ENCODE measurements around the gene FARP2. TPM values are rescaled to one million over a fixed set of nuclear protein-coding genes. Genes with fewer than 3 reads are reported as not detected.
A peak's percentile ranks its signal among the peaks of the same experiment; 100 is the strongest.

Gene FARP2, protein sequence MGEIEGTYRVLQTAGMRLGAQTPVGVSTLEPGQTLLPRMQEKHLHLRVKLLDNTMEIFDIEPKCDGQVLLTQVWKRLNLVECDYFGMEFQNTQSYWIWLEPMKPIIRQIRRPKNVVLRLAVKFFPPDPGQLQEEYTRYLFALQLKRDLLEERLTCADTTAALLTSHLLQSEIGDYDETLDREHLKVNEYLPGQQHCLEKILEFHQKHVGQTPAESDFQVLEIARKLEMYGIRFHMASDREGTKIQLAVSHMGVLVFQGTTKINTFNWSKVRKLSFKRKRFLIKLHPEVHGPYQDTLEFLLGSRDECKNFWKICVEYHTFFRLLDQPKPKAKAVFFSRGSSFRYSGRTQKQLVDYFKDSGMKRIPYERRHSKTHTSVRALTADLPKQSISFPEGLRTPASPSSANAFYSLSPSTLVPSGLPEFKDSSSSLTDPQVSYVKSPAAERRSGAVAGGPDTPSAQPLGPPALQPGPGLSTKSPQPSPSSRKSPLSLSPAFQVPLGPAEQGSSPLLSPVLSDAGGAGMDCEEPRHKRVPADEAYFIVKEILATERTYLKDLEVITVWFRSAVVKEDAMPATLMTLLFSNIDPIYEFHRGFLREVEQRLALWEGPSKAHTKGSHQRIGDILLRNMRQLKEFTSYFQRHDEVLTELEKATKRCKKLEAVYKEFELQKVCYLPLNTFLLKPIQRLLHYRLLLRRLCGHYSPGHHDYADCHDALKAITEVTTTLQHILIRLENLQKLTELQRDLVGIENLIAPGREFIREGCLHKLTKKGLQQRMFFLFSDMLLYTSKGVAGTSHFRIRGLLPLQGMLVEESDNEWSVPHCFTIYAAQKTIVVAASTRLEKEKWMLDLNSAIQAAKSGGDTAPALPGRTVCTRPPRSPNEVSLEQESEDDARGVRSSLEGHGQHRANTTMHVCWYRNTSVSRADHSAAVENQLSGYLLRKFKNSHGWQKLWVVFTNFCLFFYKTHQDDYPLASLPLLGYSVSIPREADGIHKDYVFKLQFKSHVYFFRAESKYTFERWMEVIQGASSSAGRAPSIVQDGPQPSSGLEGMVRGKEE
- total RNA-seq: 100 to 1,000 TPM in 2 of 4 donors, 10 to 100 TPM in 2; 70.0 to 185 (median 95.5) TPM

DNA sequence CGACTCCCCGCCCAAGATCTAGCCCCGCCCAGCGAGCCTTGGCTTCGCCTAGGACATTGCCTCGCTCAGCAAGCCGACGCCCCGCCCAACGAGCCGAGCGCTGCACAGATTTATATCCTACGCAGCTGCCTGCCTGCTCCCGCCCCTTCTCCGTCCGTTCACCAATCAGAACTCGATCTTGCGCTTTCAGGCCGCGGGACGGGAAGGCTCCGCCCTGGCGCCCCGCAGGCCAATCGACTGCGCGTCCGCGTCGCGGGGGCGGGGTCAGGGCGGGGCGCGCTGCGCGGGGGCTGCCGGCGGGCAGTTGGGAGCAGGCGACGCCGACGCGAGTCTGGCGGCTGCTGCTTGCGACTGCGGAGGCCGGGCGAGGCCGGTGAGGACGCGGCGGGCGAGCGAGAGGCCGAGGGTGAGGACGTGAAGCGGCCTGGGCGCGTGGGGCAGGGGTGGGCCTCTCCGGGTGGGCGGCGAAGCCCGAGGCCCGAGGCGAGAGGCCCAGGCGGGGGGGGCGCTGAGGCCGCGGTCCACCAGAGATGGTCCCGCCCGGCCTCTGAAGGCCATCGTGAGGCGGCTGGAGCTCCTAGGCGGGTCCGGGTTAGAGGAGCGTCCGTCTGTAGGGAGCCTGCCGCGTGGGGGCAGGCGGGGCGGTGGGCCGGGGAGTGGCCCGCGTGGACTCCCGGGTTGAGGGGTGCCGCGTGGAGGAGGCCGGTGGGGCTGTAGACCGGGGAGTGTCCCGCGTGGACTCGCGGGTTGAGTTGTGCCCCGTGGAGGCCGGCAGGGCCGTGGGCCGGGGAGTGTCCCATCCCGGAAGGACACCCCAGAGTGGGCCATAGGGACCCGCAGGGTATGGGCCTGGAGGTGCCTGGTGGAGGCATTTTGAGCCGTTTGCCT lies at the start of gene FARP2:
Gene FARP2, plus strand, starts transcription at position 303 of the 888 bp plus-strand sequence. CDS start 16,823 bp downstream, outside the sequence.
- DNase-seq (ENCODE audit: low spot score in 2 of 2): peak; percentile 100
- no peaks in the 10 kb centered on the region for H3K27me3 ChIP-seq
- peak within 1 kb of the TSS; percentile 83 for H3K27ac ChIP-seq
- no peaks in the 10 kb centered on the region for H3K9me3 ChIP-seq
- H3K36me3 ChIP-seq: peaks cover 24% of the 10 kb centered on the region
- peaks cover 37% of the 10 kb centered on the region for H3K4me1 ChIP-seq
- TF ChIP-seq POLR2AphosphoS5 (IDR thresholded peaks at IDR 0.05): peak in 1 of 3 donors; percentile 33
- TF ChIP-seq EP300 (IDR thresholded peaks at IDR 0.05): no peak
- peak; percentile 60 to 70 for TF ChIP-seq POLR2A (IDR thresholded peaks at IDR 0.05)
- WGBS: 1% methylated on average over 56 of the region's 101 CpGs
- peak within 1 kb of the TSS; percentile 59 for H3K4me3 ChIP-seq

DNA sequence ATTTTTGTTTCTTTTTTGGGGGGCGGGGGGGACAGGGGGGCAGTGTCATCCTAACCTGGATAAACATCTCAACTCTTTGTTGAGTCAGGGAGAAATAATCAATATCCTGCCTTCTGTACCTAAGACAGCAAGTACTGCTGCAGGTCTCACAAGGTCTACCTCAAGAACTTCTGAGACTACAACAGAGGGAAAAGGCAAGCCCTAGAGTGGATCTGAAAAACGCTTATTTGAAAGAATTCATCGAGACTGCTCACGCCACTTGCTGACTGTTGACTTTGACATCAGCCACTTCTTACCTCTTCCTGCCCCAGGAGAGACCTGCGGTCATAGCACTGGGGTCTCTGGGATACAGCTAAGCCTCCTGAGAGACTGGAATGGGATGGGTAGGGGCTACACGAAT lies 49.0 kb upstream of the FARP2 start:
- WGBS: 86% methylated on average over 6 of the region's 6 CpGs
- no peak overlapping the region for H3K27ac ChIP-seq
- TF ChIP-seq, protein P1, sequence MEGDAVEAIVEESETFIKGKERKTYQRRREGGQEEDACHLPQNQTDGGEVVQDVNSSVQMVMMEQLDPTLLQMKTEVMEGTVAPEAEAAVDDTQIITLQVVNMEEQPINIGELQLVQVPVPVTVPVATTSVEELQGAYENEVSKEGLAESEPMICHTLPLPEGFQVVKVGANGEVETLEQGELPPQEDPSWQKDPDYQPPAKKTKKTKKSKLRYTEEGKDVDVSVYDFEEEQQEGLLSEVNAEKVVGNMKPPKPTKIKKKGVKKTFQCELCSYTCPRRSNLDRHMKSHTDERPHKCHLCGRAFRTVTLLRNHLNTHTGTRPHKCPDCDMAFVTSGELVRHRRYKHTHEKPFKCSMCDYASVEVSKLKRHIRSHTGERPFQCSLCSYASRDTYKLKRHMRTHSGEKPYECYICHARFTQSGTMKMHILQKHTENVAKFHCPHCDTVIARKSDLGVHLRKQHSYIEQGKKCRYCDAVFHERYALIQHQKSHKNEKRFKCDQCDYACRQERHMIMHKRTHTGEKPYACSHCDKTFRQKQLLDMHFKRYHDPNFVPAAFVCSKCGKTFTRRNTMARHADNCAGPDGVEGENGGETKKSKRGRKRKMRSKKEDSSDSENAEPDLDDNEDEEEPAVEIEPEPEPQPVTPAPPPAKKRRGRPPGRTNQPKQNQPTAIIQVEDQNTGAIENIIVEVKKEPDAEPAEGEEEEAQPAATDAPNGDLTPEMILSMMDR (IDR thresholded peaks at IDR 0.05): no peak
- H3K9me3 ChIP-seq: no peaks in the 10 kb centered on the region
- H3K4me1 ChIP-seq: peaks cover 39% of the 10 kb centered on the region
- no peaks in the 10 kb centered on the region for H3K36me3 ChIP-seq
- no peak overlapping the region for H3K4me3 ChIP-seq
- no peaks in the 10 kb centered on the region for H3K27me3 ChIP-seq
- DNase-seq (ENCODE audit: low spot score in 2 of 2): no peak

DNA sequence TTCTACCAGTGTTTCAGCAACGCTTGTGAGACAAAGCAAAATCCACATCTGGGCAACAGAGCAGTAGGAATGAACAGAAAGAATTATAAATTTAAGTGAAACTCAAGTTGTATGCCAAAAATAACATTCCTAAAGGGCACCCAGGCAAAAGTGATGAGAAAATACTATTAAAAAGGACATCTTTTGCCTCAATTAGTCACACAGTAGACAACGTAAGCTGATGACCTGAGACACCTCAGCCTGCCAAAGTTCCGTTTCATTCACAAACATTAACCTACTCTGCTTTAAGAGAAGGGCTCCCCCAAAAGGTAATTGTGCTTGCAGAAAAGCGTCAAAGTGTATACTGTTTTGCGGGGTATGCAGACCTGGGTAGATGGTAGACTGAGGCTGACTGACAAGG lies 47.8 kb upstream of the FARP2 start:
- Histone ChIP-seq H3K9me3 (no peaks in the 10 kb centered on the region), H3K27me3 (no peaks in the 10 kb centered on the region), H3K36me3 (no peaks in the 10 kb centered on the region), H3K27ac (no peak overlapping the region), H3K4me3 (no peak overlapping the region), H3K4me1 (peaks cover 50% of the 10 kb centered on the region)
- TF ChIP-seq, protein P1 (IDR thresholded peaks at IDR 0.05): no peak
- TF ChIP-seq POLR2AphosphoS5 (IDR thresholded peaks at IDR 0.05) (no peak), POLR2A (IDR thresholded peaks at IDR 0.05) (no peak), EP300 (IDR thresholded peaks at IDR 0.05) (no peak)
- no peak for DNase-seq (ENCODE audit: low spot score in 2 of 2)
- 79% methylated on average over 5 of the region's 5 CpGs for WGBS

DNA sequence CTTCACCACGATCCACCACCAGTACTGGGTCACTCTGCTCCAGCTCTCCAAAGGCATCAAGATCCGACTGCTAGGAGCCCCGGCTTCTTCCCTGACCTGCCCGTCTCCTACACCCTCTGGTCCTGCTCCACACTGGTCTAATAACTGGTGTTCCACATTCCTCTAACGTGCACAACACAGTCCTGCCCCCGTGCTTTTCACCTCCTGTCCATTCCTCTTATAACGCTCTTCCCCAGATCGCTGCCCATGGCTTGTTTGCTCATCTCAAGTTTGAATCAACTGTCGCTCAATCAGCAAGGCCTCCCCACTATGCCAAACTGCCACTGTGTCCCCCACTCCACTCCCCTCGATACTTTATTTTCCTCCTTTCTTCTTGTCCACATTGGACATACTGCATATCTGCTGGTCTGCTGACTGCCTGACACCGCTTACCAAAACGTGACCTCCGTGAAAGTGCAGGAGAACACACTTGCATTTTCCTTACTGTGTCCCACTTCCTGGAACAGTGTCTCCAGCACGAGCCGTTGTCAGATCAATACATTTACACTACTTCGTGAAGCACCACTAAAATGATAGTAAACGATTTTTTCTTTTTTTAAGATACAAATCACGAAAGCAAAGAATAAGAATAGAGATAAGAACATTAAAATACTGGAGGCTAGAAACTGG lies 47.1 kb upstream of the FARP2 start:
- 88% methylated on average over 18 of the region's 18 CpGs for WGBS

More for the DNA sequence above, 47.1 kb upstream of the FARP2 start:
- Histone ChIP-seq H3K4me1 (peaks cover 57% of the 10 kb centered on the region), H3K27ac (no peak overlapping the region), H3K9me3 (no peaks in the 10 kb centered on the region), H3K4me3 (no peak overlapping the region), H3K36me3 (no peaks in the 10 kb centered on the region), H3K27me3 (no peaks in the 10 kb centered on the region)
- DNase-seq (ENCODE audit: low spot score in 2 of 2): no peak
- TF ChIP-seq EP300 (IDR thresholded peaks at IDR 0.05) (no peak), POLR2A (IDR thresholded peaks at IDR 0.05) (no peak), POLR2AphosphoS5 (IDR thresholded peaks at IDR 0.05) (no peak)
- TF ChIP-seq, protein P1 (IDR thresholded peaks at IDR 0.05): no peak
